DMS153 (cell line): ENCODE results near the gene HERPUD2.
A peak's percentile ranks its signal among the peaks of the same experiment; 100 is the strongest.
"Not testable (repeated sequence)": the region's sequence is repeated elsewhere in the genome, so short reads cannot be mapped to it uniquely, and the experiment has no call there.

ENCODE experiments used
- DNase-seq: peaks from one replicate; lab custom pipeline; 2025; lab: John Stamatoyannopoulos, UW

The HERPUD2 gene

DNA sequence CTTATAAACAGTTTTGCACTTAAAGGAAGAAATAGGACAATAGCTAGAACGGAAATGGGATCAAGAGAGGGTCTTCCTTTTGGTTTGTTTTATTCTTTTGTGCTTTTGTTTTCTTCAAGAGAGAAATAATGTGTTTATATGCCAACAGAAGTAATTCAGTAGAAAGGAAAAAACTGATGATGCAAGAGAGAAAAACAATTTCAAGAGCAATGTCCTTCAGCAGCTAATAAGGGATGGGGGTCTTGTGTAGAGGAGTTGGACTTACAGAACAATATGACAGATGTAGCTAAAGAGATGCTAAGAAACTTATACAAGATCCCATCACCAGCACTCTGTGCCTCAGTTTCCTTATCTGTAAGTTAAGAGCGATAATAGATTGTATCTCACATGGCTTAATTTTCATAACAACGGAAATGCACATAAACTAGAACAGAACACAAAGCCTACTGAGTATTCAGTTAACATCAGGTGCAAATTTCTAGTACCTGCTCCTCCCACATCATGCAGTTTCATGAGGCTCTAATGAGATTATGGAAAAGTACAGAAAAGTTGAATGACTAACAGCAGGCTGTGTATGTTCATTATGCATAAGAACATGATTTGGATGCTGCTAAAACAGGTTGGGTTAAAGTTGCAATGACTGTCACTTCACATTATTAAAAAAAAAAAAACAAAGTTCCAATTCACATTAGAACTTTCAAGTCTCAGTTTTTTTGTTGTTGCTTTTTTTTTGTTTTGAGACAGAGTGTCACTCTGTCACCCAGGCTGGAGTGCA is 17.2 kb downstream of the HERPUD2 start:
- DNase-seq, result no peak

GRCh38 chr7:35676211-35676610 is 18.7 kb downstream of the HERPUD2 start:
- DNase-seq, result no peak

DNA sequence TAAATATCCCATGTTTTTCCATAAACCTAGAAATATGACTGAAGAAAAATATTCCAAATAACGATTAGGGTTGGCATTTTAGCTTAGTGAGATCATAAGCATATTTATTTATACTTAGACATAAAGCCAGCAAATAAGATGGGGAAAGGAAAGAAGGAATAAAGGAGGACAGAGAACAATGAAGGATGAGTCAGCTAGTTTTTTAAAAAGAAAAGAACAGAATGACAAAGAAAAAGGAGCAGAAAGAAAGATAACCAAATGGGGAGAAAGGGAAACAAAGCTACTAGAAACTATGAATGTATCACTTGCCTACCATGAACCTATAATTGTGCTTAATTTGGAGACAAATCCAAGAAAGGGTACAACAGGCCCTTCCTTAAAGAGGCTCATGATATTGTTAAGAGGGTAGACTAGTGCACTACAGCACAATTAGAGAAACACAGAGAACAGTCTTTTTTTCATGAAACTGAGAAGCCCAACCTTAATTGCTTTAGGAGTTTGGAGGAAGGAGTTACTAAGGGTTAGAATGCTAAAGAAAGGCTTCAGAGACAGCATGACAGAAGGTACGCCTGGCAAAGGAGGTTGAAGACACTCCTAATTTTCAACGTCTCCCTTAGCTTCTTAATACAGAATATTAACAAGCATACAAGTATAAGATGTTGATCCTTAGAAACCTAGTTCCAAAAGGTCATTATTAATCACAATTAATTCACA is 23.9 kb downstream of the HERPUD2 start:
- DNase-seq, result no peak

DNA sequence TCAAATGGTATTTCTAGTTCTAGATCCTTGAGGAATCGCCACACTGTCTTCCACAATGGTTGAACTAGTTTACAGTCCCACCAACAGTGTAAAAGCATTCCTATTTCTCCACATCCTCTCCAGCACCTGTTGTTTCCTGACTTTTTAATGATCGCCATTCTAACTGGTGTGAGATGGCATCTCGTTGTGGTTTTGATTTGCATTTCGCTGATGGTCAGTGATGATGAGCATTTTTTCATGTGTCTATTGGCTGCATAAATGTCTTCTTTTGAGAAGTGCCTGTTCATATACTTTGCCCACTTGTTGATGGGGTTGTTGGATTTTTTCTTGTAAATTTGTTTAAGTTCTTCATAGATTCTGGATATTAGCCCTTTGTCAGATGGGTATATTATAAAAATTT is 34.5 kb downstream of the HERPUD2 start:
- DNase-seq, result not testable (repeated sequence)

- DNase-seq, result no peak
These were observed 36.2 kb downstream of the HERPUD2 start for GRCh38 chr7:35658606-35659201.

GRCh38 chr7:35657125-35657524 is 37.8 kb downstream of the HERPUD2 start:
- no peak for DNase-seq

- not testable (repeated sequence) for DNase-seq
These were observed 40.4 kb downstream of the HERPUD2 start for GRCh38 chr7:35654558-35654957.

DNA sequence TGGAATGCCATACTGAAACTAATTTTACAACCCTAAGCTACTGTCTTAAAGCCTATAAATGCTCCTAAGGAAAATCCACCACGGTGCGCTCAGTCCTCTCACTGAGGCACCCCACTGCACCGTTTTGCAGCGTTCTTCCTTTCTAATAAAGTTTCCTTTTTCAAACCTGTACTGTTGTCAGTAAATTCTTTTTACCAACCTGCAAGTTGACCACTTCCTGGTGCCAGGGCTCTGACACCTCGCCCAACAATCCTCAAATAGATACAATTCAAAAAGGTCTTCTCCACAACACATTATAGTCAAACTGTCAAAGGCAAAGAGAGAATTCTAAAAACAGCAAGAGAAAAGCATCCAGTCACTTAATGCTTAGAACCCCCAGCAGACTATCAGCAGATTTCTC is 42.8 kb downstream of the HERPUD2 start:
- no peak for DNase-seq

- no peak for DNase-seq
These were observed 44.2 kb downstream of the HERPUD2 start for GRCh38 chr7:35650751-35651150.

GRCh38 chr7:35649711-35650110 is 45.2 kb downstream of the HERPUD2 start:
- no peak for DNase-seq

DNA sequence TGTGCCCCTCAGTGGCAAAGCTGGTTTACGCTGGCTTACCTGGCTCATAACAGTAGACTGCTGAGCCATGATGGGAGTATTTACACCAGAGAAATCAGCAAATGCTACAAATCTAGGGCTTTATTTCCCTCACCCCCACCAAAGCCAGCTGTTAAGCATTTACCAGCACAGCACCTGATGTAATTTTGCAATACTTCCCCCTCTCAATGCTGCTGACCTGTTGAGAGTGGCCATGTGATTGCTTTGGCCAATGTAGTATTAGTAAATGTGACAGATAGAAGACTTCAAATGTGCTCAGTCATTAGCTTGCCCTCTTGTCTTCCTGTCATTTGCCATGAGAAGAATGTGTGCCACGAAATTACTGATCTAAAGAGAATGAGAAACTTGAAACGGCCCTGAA is 46.6 kb downstream of the HERPUD2 start:
- no peak for DNase-seq

DNA sequence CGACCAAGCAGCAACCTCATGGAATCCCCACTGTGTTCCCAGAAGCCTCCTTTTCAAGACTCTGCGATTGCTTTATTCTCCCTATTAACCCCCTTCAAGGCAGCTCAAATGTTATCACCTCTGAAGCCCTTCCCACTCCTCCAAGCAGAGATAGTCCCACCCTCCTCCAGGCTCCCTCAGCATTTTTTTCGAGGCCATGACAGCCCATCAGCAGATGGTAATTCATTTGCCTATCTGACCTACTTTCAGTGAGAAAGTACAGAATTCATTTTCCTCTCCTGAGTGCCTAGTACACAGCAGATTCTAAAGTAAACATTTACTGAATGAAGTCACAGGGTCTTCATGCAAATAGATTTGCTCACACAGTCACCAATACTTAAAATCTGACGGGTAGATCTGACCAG is 47.8 kb downstream of the HERPUD2 start:
- DNase-seq, result peak; percentile 51

DNA sequence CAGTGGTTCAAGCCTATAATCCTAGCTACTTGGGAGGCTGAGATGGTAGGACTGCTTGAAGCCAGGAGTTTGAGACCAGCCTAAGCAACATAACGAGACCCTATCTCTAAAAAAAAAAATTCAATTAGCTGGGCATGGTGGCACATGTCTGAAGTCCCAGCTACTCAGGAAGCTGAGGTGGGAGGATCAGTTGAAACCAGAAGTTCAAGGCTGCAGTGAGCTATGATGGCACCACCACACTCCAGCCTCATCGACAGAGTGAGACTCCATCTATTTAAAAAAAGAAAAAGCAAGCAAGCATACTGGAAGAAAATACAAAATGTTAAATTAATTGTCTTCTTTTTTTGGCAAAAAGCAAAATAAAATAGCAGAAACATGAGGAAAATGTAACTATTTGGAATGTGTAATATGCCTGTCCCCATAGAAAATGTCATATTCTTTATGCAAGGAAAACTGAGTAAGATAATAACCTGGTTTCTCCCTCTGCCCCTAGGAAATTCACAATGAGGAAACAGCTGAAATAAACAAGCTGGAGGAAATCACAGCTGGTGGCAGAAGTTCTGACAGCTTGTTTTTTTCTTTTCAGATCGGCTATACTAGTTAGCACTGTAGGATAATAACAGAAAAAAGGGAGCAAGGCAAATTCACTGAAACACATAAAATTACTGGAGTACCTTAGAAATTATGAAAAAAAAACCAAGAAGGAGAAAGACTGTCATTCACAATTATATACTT is 48.5 kb downstream of the HERPUD2 start:
- no peak for DNase-seq

- DNase-seq, result no peak
These were observed 49.2 kb downstream of the HERPUD2 start for GRCh38 chr7:35645691-35646090.

- DNase-seq, result no peak
These were observed 64.6 kb downstream of the HERPUD2 start for GRCh38 chr7:35630024-35630972.

DNA sequence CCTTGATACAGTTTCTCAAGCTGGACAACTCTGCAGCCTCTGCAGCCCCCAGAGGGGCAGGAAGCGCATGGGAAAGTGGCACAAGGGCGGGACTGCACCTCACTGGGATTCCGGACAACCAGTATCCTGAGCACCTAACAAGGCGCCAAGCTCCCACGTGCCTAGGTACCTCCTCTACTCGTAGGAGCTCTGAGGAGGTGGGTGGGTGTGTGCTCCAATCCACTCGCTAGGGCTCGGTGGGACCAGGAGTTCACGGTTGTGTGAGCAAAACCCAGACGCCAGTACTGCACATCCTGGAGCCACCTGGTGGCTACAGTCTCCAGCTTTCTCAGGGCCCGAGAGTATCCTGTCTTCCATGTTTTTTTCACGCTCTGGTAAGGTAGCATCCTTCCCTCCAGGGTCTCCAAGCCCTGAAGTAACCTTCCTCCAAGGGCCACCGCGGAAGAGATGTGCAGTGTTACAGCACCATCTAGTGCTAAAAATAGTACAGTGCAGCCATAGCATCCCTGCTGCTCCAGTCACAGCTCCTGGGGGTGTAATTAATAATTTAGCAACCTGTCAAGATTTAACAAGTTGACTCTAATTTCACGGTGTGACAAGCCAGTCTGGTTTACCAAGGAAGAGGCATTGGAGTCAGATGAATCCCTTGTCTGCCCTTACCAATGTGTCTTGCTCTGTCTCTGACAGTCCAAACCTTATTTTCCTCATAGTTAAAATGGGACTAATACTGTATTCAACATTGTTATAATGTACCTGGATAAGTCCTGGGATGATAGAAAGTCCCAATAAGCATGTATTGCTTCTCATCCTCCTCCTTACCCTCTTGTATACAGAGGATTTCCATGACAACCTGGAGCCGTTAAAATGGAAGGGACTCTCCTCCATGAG is 70.4 kb downstream of the HERPUD2 start:
- DNase-seq, result peak; percentile 22

DNA sequence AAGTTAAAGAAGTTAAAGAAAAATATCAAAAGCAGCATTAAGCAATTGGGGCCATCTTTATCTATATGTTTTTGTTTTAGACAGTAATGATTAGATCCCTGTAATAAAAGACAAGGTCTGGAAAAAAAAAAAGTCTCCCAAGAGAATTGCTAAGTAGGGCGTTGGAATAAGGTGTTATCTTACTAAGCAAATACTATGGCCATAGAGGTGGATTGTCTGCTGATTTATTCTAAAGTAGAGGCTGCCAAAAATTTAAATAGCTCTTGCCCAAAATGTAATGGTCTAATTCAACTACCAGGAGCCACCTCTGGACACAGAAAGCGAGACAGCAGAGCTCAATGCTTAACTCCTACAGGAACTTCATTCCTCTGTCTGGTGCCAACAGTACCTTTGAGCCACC is 71.6 kb downstream of the HERPUD2 start:
- DNase-seq, result peak; percentile 9

- DNase-seq, result no peak
These were observed 75.1 kb downstream of the HERPUD2 start for GRCh38 chr7:35619863-35620262.

DNA sequence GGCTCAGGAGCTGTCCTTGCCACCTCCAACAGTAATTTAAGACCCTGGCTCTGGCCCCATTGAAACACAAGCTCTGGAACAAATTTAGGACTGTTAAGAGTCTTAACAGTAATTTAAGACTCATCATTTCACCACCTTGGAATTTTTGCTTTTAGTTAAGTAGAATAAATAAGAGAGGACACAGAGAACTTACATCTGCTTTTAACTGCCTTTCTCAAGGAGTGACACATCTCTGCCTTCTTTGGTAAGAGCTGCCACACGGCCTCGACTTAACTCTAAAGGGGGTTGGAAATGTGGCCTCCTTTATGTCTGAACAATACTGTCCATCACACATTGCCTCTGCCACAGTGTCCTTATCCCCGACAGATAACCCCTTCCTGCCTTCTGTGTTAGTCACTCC is 77.9 kb downstream of the HERPUD2 start:
- DNase-seq, result no peak

DNA sequence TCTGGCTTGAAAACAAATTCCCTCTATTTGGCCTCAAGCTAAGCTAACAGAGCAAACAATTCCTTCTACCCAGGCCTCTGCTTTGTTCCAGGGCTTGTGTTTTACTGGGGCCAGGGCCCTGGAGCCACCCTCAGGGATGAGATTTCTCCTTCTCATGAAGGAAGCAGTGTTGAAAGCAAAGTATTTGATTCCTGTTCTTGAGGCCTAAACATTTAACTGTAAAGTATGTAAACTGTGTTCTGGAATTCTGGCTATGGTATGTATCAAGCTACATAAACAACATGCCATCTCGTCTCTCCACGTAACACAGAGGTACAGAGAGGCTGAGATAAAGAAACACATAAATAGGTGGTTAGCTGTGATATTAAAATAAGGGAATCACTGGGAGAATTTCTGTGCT is 81.8 kb downstream of the HERPUD2 start:
- no peak for DNase-seq
